Erythroblast (primary cell): Measurements from ENCODE around the gene ATP6V1E1.
"Not testable (repeated sequence)": the region's sequence is repeated elsewhere in the genome, so short reads cannot be mapped to it uniquely, and the experiment has no call there.

Experiments used
- GATA1 ChIP-seq: IDR thresholded peaks from 2 replicates; pipeline ENCODE4 v1.6.1; 2011; ENCODE audit warnings: low read depth, mild to moderate bottlenecking, control low read depth, low read length, moderate library complexity
- POLR2A ChIP-seq: IDR thresholded peaks from 2 replicates; pipeline ENCODE4 v1.6.1; 2011; ENCODE audit warnings: mild to moderate bottlenecking, low read length

GRCh38 chr22:17636850-17637249 lies 8.3 kb upstream of the ATP6V1E1 start:
- not testable (repeated sequence) for TF ChIP-seq POLR2A, GATA1
